H1 (cell line): ENCODE results near the gene TCF19. TPM values are rescaled to one million over a fixed set of nuclear protein-coding genes. Genes with fewer than 3 reads are reported as not detected.

Source experiments
- CTCF ChIA-PET: fragments of 300-600 bp; sonication (Branson Sonifier 250); formaldehyde crosslinking; loops from one replicate; lab custom pipeline; 2021; ENCODE audit not compliant: partially characterized antibody; lab: Charles Lee
- POLR2A ChIA-PET: fragments of 300-600 bp; sonication (Branson Sonifier 250); formaldehyde crosslinking; loops from one replicate; lab custom pipeline; 2021; ENCODE audit warnings: inconsistent platforms; ENCODE audit not compliant: partially characterized antibody; lab: Charles Lee
- DNase-seq, 2 experiments: peaks; one replicate each; pipeline versions ENCODE4 v3.0.0 to v3.0.0-alpha.2; 2010 to 2022; ENCODE audit warnings: low spot score in 2 of 2, low read depth in 1 of 2, mixed read lengths in 1 of 2
- FAIRE-seq: peaks from 2 replicates; lab custom pipeline; 2011; peaks lifted over from hg19 to GRCh38; lab: Jason Lieb, UNC
- H2AFZ ChIP-seq: 2 replicates; pipeline ENCODE4 v1.8.1; 2012; ENCODE audit warnings: low read length, inconsistent platforms
- H2AK5ac ChIP-seq: 2 replicates; pipeline ENCODE4 v1.6.1; 2013; ENCODE audit warnings: low read depth, low read length
- H2BK120ac ChIP-seq: replicated peaks from 2 replicates; pipeline ENCODE3; 2013; ENCODE audit warnings: low read depth, low read length, inconsistent platforms
- H2BK12ac ChIP-seq: 2 replicates; pipeline ENCODE4 v1.6.1; 2013; ENCODE audit warnings: low read depth, low read length
- H2BK15ac ChIP-seq: 2 replicates; pipeline ENCODE4 v1.6.1; 2013; ENCODE audit warnings: low read length
- H2BK20ac ChIP-seq: 2 replicates; pipeline ENCODE4 v1.6.1; 2013; ENCODE audit warnings: low read length
- H2BK5ac ChIP-seq: 2 replicates; pipeline ENCODE4 v1.6.1; 2013; ENCODE audit warnings: low read depth, low read length
- H3K14ac ChIP-seq: 2 replicates; pipeline ENCODE4 v1.6.1; 2013; ENCODE audit warnings: inconsistent platforms; ENCODE audit not compliant: insufficient read length
- H3K18ac ChIP-seq: 2 replicates; pipeline ENCODE4 v1.6.1; 2013; ENCODE audit warnings: low read length; ENCODE audit errors: extremely low read depth
- H3K23ac ChIP-seq: 2 replicates; pipeline ENCODE4 v1.6.1; 2013; ENCODE audit warnings: inconsistent platforms; ENCODE audit not compliant: insufficient read length
- H3K23me2 ChIP-seq: 2 replicates; pipeline ENCODE4 v1.6.1; 2013; ENCODE audit warnings: low read depth, low read length
- H3K27ac ChIP-seq: 2 replicates; pipeline ENCODE4 v1.6.1; 2011; ENCODE audit warnings: low read depth, low read length, inconsistent platforms
- H3K27me3 ChIP-seq, 4 experiments: replicated peaks in 1 of 4; 1 replicate in 1 of 4; 2 replicates in 3 of 4; pipeline versions ENCODE4 v1.6.1 to v1.8.1; 2011 to 2013; ENCODE audit warnings: low read length in 3 of 4, mild to moderate bottlenecking in 3 of 4, inconsistent platforms in 2 of 4, mixed read lengths in 2 of 4, moderate library complexity in 1 of 4; ENCODE audit not compliant: control insufficient read depth in 3 of 4, insufficient read depth in 3 of 4; ENCODE audit errors: extremely low read depth in 1 of 4
- H3K36me3 ChIP-seq, 4 experiments: 2 replicates each; pipeline versions ENCODE4 v1.6.1 to v1.8.1; 2011 to 2013; ENCODE audit warnings: mild to moderate bottlenecking in 4 of 4, low read length in 3 of 4, moderate library complexity in 2 of 4, control low read depth in 1 of 4, inconsistent platforms in 1 of 4; ENCODE audit not compliant: insufficient read depth in 4 of 4, control insufficient read depth in 2 of 4
- H3K4ac ChIP-seq: replicated peaks from 2 replicates; pipeline ENCODE3; 2013; ENCODE audit warnings: low read length, low read depth, mixed read lengths, inconsistent platforms; ENCODE audit not compliant: insufficient read length
- H3K4me1 ChIP-seq, 4 experiments: replicated peaks in 1 of 4; 1 replicate in 1 of 4; 2 replicates in 3 of 4; pipeline versions ENCODE4 v1.6.1 to v1.8.1; 2011 to 2013; ENCODE audit warnings: low read length in 3 of 4, inconsistent platforms in 2 of 4, mixed read lengths in 1 of 4; ENCODE audit not compliant: insufficient read depth in 4 of 4, control insufficient read depth in 3 of 4
- H3K4me2 ChIP-seq, 2 experiments: 2 replicates each; pipeline versions ENCODE4 v1.6.1 to v1.8.1; 2011 to 2013; ENCODE audit warnings: low read depth in 2 of 2, low read length in 2 of 2, control low read depth in 1 of 2, inconsistent platforms in 1 of 2, mild to moderate bottlenecking in 1 of 2; ENCODE audit not compliant: insufficient read depth in 1 of 2
- H3K4me3 ChIP-seq, 4 experiments: fragments of 200-600, 300-600 bp in 1 of 4; sonication (generic), shearing (Covaris generic), sonication (Bioruptor Twin) in 1 of 4; 2 replicates each; pipeline versions ENCODE4 v1.5.1 to v1.8.1; 2011 to 2016; ENCODE audit warnings: low read length in 4 of 4, low read depth in 3 of 4, control low read depth in 2 of 4, inconsistent platforms in 2 of 4, mild to moderate bottlenecking in 2 of 4, mixed read lengths in 1 of 4, moderate library complexity in 1 of 4; ENCODE audit not compliant: insufficient read depth in 2 of 4; ENCODE audit errors: extremely low read depth in 1 of 4
- H3K56ac ChIP-seq: replicated peaks from 2 replicates; pipeline ENCODE3; 2013; ENCODE audit warnings: low read depth, mild to moderate bottlenecking, mixed read lengths, low read length, inconsistent platforms; ENCODE audit not compliant: insufficient read length
- H3K79me1 ChIP-seq: 2 replicates; pipeline ENCODE4 v1.6.1; 2013; ENCODE audit warnings: low read depth, low read length, control low read depth
- H3K79me2 ChIP-seq, 2 experiments: 2 replicates each; pipeline versions ENCODE4 v1.6.1 to v1.8.1; 2012 to 2013; ENCODE audit warnings: low read length in 2 of 2, mild to moderate bottlenecking in 2 of 2, inconsistent platforms in 1 of 2; ENCODE audit not compliant: insufficient read depth in 2 of 2, control insufficient read depth in 1 of 2
- H3K9ac ChIP-seq, 4 experiments: replicated peaks in 1 of 4; 1 replicate in 1 of 4; 2 replicates in 3 of 4; pipeline versions ENCODE4 v1.6.1 to v1.8.1; 2011 to 2013; ENCODE audit warnings: low read depth in 3 of 4, low read length in 3 of 4, control low read depth in 2 of 4, mild to moderate bottlenecking in 2 of 4, moderate library complexity in 2 of 4, inconsistent platforms in 1 of 4; ENCODE audit errors: extremely low read depth in 1 of 4
- H3K9me3 ChIP-seq, 2 experiments: 2 replicates each; pipeline versions ENCODE4 v1.6.1 to v1.8.1; 2012 to 2013; ENCODE audit warnings: mild to moderate bottlenecking in 2 of 2, moderate library complexity in 2 of 2, control low read depth in 1 of 2, inconsistent platforms in 1 of 2, low read depth in 1 of 2, low read length in 1 of 2, mixed read lengths in 1 of 2; ENCODE audit not compliant: insufficient read depth in 2 of 2
- H4K20me1 ChIP-seq, 2 experiments: replicated peaks in 1 of 2; 2 replicates each; pipeline versions ENCODE3 to v1.8.1; 2011 to 2013; ENCODE audit warnings: inconsistent platforms in 2 of 2, low read length in 2 of 2, mild to moderate bottlenecking in 1 of 2; ENCODE audit not compliant: insufficient read depth in 2 of 2, control insufficient read depth in 1 of 2
- H4K5ac ChIP-seq: 2 replicates; pipeline ENCODE4 v1.6.1; 2013; ENCODE audit warnings: low read length, low read depth, mixed read lengths, inconsistent platforms; ENCODE audit not compliant: insufficient read length
- H4K8ac ChIP-seq: 2 replicates; pipeline ENCODE4 v1.8.0; 2013; ENCODE audit warnings: mild to moderate bottlenecking, moderate library complexity, low read length, inconsistent platforms; ENCODE audit not compliant: insufficient read depth; ENCODE audit errors: extremely low read depth
- H4K91ac ChIP-seq: replicated peaks from 2 replicates; pipeline ENCODE3; 2013; ENCODE audit warnings: low read length, mixed read lengths, inconsistent platforms; ENCODE audit not compliant: insufficient read length
- CBX8 ChIP-seq: fragments of 300-800, 300-1000 bp; sonication (generic); IDR thresholded peaks from 2 replicates; pipeline ENCODE4 v1.7.1; 2016; ENCODE audit warnings: low read depth, low read length, borderline replicate concordance
- CHD1 ChIP-seq: IDR thresholded peaks from 2 replicates; pipeline ENCODE4 v1.6.1; 2012; ENCODE audit warnings: low read depth, low read length, improper control_type of control experiment
- CHD2 ChIP-seq: IDR thresholded peaks from 2 replicates; pipeline ENCODE4 v1.6.1; 2012; ENCODE audit warnings: low read length, improper control_type of control experiment
- JUND ChIP-seq: IDR thresholded peaks from 2 replicates; pipeline ENCODE4 v1.6.1; 2011; ENCODE audit warnings: mild to moderate bottlenecking, improper control_type of control experiment, low read length
- RAD21 ChIP-seq, 2 experiments: IDR thresholded peaks in 1 of 2; conservative IDR thresholded peaks in 1 of 2; 2 replicates each; pipeline ENCODE4 v1.6.1; 2011; ENCODE audit warnings: low read depth in 2 of 2, low read length in 2 of 2, improper control_type of control experiment in 1 of 2, inconsistent platforms in 1 of 2, mild to moderate bottlenecking in 1 of 2, moderate library complexity in 1 of 2
- RNF2 ChIP-seq: fragments of 200-900, 300-1000 bp; sonication (generic); IDR thresholded peaks from 2 replicates; pipeline ENCODE4 v1.7.1; 2016; ENCODE audit warnings: borderline replicate concordance, low read depth, mild to moderate bottlenecking, antibody characterized with exemption, low read length; ENCODE audit not compliant: poor library complexity, severe bottlenecking; ENCODE audit errors: missing control alignments
- SIX5 ChIP-seq: IDR thresholded peaks from 2 replicates; pipeline ENCODE4 v1.6.1; 2011; ENCODE audit warnings: mild to moderate bottlenecking, low read depth, low read length
- SP2 ChIP-seq: IDR thresholded peaks from 2 replicates; pipeline ENCODE4 v1.6.1; 2012; ENCODE audit warnings: mild to moderate bottlenecking, low read length, inconsistent platforms
- TCF12 ChIP-seq: IDR thresholded peaks from 2 replicates; pipeline ENCODE4 v1.6.1; 2011; ENCODE audit warnings: low read depth, mild to moderate bottlenecking, low read length
- WGBS, 2 experiments: shearing (Covaris generic) in 1 of 2; methylation state at CpG; one replicate each; pipeline versions ENCODE4 v1.1.6 to v1.1.7; 2013 to 2015; ENCODE audit warnings: low lambda C conversion rate in 2 of 2, mixed read lengths in 2 of 2, inconsistent platforms in 1 of 2, low coverage in 1 of 2, missing lambda C conversion rate in 1 of 2; ENCODE audit not compliant: insufficient replicate concordance in 2 of 2, insufficient coverage in 1 of 2, insufficient read length in 1 of 2; ENCODE audit errors: extremely low coverage in 1 of 2, missing lambda C conversion rate in 1 of 2; 5-methylcytosine and 5-hydroxymethylcytosine counted together
- polyA plus RNA-seq, 7 experiments: library from polyadenylated mRNA; depleted of rRNA in 3 of 7; stranded (reverse) in 5 of 7; unstranded in 2 of 7; fragments of >200 nt in 5 of 7; fragments of 200-250 nt in 2 of 7; gene quantifications; 1 replicate in 5 of 7; 2 replicates in 1 of 7; 4 replicates in 1 of 7; pipeline versions ENCODE4 v1.2.1 to v1.2.3, GENCODE V29; 2011 to 2013; ENCODE audit warnings: missing spikeins in 2 of 7, mixed read lengths in 2 of 7
- total RNA-seq: library from RNA; stranded (reverse); fragmentation: NEBNext Ultra II Directional; extraction: Animal tissue kit (Norgen Biotek cat#: 25700); gene quantifications from 2 replicates; pipeline ENCODE4 v1.2.1, GENCODE V29; 2021

The TCF19 gene
- total and polyA plus RNA-seq, 2 of the 8 experiments (the other 6 are each of a cell fraction or from before 2014, with no cell fraction given): 7.2 to 11.0 TPM

GRCh38 chr6:31114970-31115849 lies 43.2 kb upstream of the TCF19 start:
- no peak overlapping the region for H3K4me2 ChIP-seq
- H3K14ac ChIP-seq: no peak overlapping the region
- H4K8ac ChIP-seq: no peak overlapping the region
- H3K79me1 ChIP-seq: no peaks in the 10 kb centered on the region
- no peak overlapping the region for H2BK120ac ChIP-seq
- H3K23me2 ChIP-seq: no peaks in the 10 kb centered on the region; the same call in 1 of the 2 replicates
- no peak overlapping the region for H3K23ac ChIP-seq
- no peaks in the 10 kb centered on the region for H3K9me3 ChIP-seq
- no peaks in the 10 kb centered on the region for H3K36me3 ChIP-seq
- no peak overlapping the region for H3K56ac ChIP-seq
- no peak overlapping the region for H3K4ac ChIP-seq
- H2BK20ac ChIP-seq: peak overlapping the region; percentile 7; the same call in 1 of the 2 replicates
- no peak overlapping the region for H4K91ac ChIP-seq
- H2BK5ac ChIP-seq: no peak overlapping the region
- peaks cover 0 to 9% (median under 1%) of the 10 kb centered on the region in 4 experiments; a peak in 2 of 7 replicates for H3K27me3 ChIP-seq
- no peak overlapping the region for H3K9ac ChIP-seq
- peak overlapping the region; percentile 76; the same call in 1 of the 2 replicates for H2AFZ ChIP-seq
- 82% methylated on average over 7 of the region's 9 CpGs; no CpG with 5 or more reads in 1 of the 2 experiments for WGBS, 2 experiments
- H2BK12ac ChIP-seq: peak overlapping the region; percentile 62; the same call in 1 of the 2 replicates
- H4K20me1 ChIP-seq: no peaks in the 10 kb centered on the region
- 0 out of 2 replicates have a peak overlapping the region, but pooled peaks have one; percentile 61 for H2BK15ac ChIP-seq
- DNase-seq (no peak), FAIRE-seq (peak; percentile 72)
- ChIA-PET POLR2A (interaction anchor here (1.0 to 68.5 kb wide), 4 partner anchors 9 to 53 kb away, joined by 3 to 2251 read pairs (median 4); partner anchors contain the start of genes CCHCR1, POU5F1, PSORS1C2 and TCF19), CTCF (interaction anchor here (0.7 to 10.6 kb wide), 11 partner anchors 13 to 282 kb away, joined by 3 to 187 read pairs (median 4); no protein-coding TSS in a partner anchor)
- H2AK5ac ChIP-seq: no peak overlapping the region
- H3K27ac ChIP-seq: no peak overlapping the region
- peak overlapping the region; percentile 60 for H3K18ac ChIP-seq
- H3K4me1 ChIP-seq: peaks cover 0 to 19% (median 9%) of the 10 kb centered on the region in 4 experiments; a peak in 6 of 7 replicates
- no peak overlapping the region for H4K5ac ChIP-seq
- no peaks in the 10 kb centered on the region for H3K79me2 ChIP-seq
- H3K4me3 ChIP-seq: no peak overlapping the region
- TF ChIP-seq TCF12 (no peak), CBX8 (no peak), SIX5 (no peak), RAD21 (IDR thresholded peaks at IDR 0.05 in 1 of 2, conservative IDR thresholded peaks at IDR 0.05 in 1 of 2; ENCODE audit: low read depth in 2 of 2, low read length in 2 of 2) (peak in 1 of 2 experiments; percentile 27; a peak in 3 of 4 replicates), SP2 (no peak), RNF2 (no peak), JUND (no peak), CHD1 (no peak), CHD2 (no peak)
